HG03442 (cell line): ENCODE measurements around the gene ZNF141.
A peak's percentile ranks its signal among the peaks of the same experiment; 100 is the strongest.
"Not testable (repeated sequence)": the region's sequence is repeated elsewhere in the genome, so short reads cannot be mapped to it uniquely, and the experiment has no call there.

Experiments used
- ATAC-seq: cut with Tn5 transposase; IDR thresholded peaks from one replicate; pipeline ENCODE4 v1.9.1; 2021; ENCODE audit warnings: mild to moderate bottlenecking, moderate library complexity; ENCODE audit not compliant: unreplicated experiment

Gene ZNF141

GRCh38 chr4:337143-337931 lies at the start of gene ZNF141:
Gene ZNF141, plus strand, starts transcription at chr4:337814. Its CDS starts 170 bp downstream, at chr4:337984.
- ATAC-seq, result peak; percentile 92

- ATAC-seq, result no peak
Observed at GRCh38 chr4:288891-289290, 48.7 kb upstream of the ZNF141 start.

GRCh38 chr4:294732-295131 lies 42.9 kb upstream of the ZNF141 start:
- no peak for ATAC-seq

GRCh38 chr4:302381-302780 lies 35.2 kb upstream of the ZNF141 start:
- ATAC-seq, result no peak

GRCh38 chr4:304516-304915 lies 33.1 kb upstream of the ZNF141 start:
- ATAC-seq, result not testable (repeated sequence)

GRCh38 chr4:304969-305680 lies 32.5 kb upstream of the ZNF141 start, which contains the start of gene ZNF732:
Gene ZNF732, minus strand, starts transcription at chr4:305474. Its CDS starts 164 bp downstream, at chr4:305310.
- ATAC-seq, result no peak

GRCh38 chr4:306551-306961 lies 31.1 kb upstream of the ZNF141 start:
- ATAC-seq, result no peak

GRCh38 chr4:309807-310206 lies 27.8 kb upstream of the ZNF141 start:
- no peak for ATAC-seq

GRCh38 chr4:314296-314903 lies 23.2 kb upstream of the ZNF141 start:
- no peak for ATAC-seq

GRCh38 chr4:328729-329128 lies 8.9 kb upstream of the ZNF141 start:
- no peak for ATAC-seq

- ATAC-seq, result no peak
Observed at GRCh38 chr4:335515-335914, 2.1 kb upstream of the ZNF141 start.

- no peak for ATAC-seq
Observed at GRCh38 chr4:336099-336892, 1.3 kb upstream of the ZNF141 start.

- ATAC-seq, result no peak
Observed at GRCh38 chr4:336893-337142, 796 bp upstream of the ZNF141 start.

- ATAC-seq, result peak; percentile 27
Observed at GRCh38 chr4:337932-338758, 531 bp downstream of the ZNF141 start.

GRCh38 chr4:338759-339097 lies 1.1 kb downstream of the ZNF141 start:
- ATAC-seq, result no peak

GRCh38 chr4:340011-340410 lies 2.4 kb downstream of the ZNF141 start:
- no peak for ATAC-seq

GRCh38 chr4:373062-373839 lies 35.6 kb downstream of the ZNF141 start:
- ATAC-seq, result no peak

- ATAC-seq, result no peak
Observed at GRCh38 chr4:374298-375160, 36.9 kb downstream of the ZNF141 start.
